Measurements from ENCODE around the gene KIF1B. TPM values are rescaled to one million over a fixed set of nuclear protein-coding genes. Genes with fewer than 3 reads are reported as not detected.
"Not testable (repeated sequence)": the region's sequence is repeated elsewhere in the genome, so short reads cannot be mapped to it uniquely, and the experiment has no call there.

Gene KIF1B
- polyA plus RNA-seq, 1 experiment: 26.9 TPM

- Histone ChIP-seq H3K27ac (ENCODE audit: low read depth, low read length) (no peak overlapping the region), H3K9me3 (ENCODE audit: control insufficient read depth, insufficient read depth, low read length) (no peaks in the 10 kb centered on the region), H3K4me3 (ENCODE audit: low read depth, low read length) (no peak overlapping the region), H3K27me3 (ENCODE audit: control insufficient read depth, insufficient read depth, low read length) (no peaks in the 10 kb centered on the region)
- no peak for DNase-seq (ENCODE audit: low read depth, low spot score)
- TF ChIP-seq CTCF (IDR thresholded peaks at IDR 0.05; ENCODE audit: low read depth, low read length): no peak
- POLR2A ChIA-PET: interaction anchor here (0.7 kb wide), 1 partner anchor 175 kb away, joined by 6 read pairs; no protein-coding TSS in a partner anchor
- CTCF ChIA-PET: interaction anchor here (0.5 to 1.3 kb wide), 4 partner anchors 7 to 50 kb away, joined by 3 to 4 read pairs (median 4); partner anchors contain the start of gene KIF1B
These were observed 7.5 kb downstream of the KIF1B start for GRCh38 chr1:10217748-10218441.

- POLR2A ChIA-PET: no interaction called here
- no peak for TF ChIP-seq CTCF (IDR thresholded peaks at IDR 0.05; ENCODE audit: low read depth, low read length)
These were observed 9.8 kb downstream of the KIF1B start for GRCh38 chr1:10220200-10220599.

GRCh38 chr1:10220657-10221056, 10.3 kb downstream of the KIF1B start:
- DNase-seq (ENCODE audit: low read depth, low spot score); H3K27me3 ChIP-seq (ENCODE audit: control insufficient read depth, insufficient read depth, low read length); H3K4me3 ChIP-seq (ENCODE audit: low read depth, low read length); H3K27ac ChIP-seq (ENCODE audit: low read depth, low read length); POLR2A ChIA-PET: not testable (repeated sequence)
- H3K9me3 ChIP-seq (ENCODE audit: control insufficient read depth, insufficient read depth, low read length): peaks cover 12% of the 10 kb centered on the region
- CTCF ChIA-PET: interaction anchor here (2.8 kb wide), 1 partner anchor 11 kb away, joined by 22 read pairs; the partner anchor contains the start of gene KIF1B

More at GRCh38 chr1:10220200-10220599, 9.8 kb downstream of the KIF1B start:
- no peaks in the 10 kb centered on the region for H3K27me3 ChIP-seq (ENCODE audit: control insufficient read depth, insufficient read depth, low read length)
- H3K4me3 ChIP-seq (ENCODE audit: low read depth, low read length): no peak overlapping the region
- no peak overlapping the region for H3K27ac ChIP-seq (ENCODE audit: low read depth, low read length)
- peaks cover 12% of the 10 kb centered on the region for H3K9me3 ChIP-seq (ENCODE audit: control insufficient read depth, insufficient read depth, low read length)
- CTCF ChIA-PET: interaction anchor here (2.8 kb wide), 1 partner anchor 10 kb away, joined by 22 read pairs; the partner anchor contains the start of gene KIF1B
- DNase-seq (ENCODE audit: low read depth, low spot score): no peak

GRCh38 chr1:10225573-10225972, 15.2 kb downstream of the KIF1B start:
- no peak for TF ChIP-seq CTCF (IDR thresholded peaks at IDR 0.05; ENCODE audit: low read depth, low read length)
- DNase-seq (ENCODE audit: low read depth, low spot score): no peak
- POLR2A ChIA-PET: interaction anchor here (1.7 kb wide), 1 partner anchor 16 kb away, joined by 5 read pairs; the partner anchor contains the start of gene KIF1B
- Histone ChIP-seq H3K4me3 (ENCODE audit: low read depth, low read length) (no peak overlapping the region), H3K27ac (ENCODE audit: low read depth, low read length) (no peak overlapping the region), H3K9me3 (ENCODE audit: control insufficient read depth, insufficient read depth, low read length) (peaks cover 12% of the 10 kb centered on the region), H3K27me3 (ENCODE audit: control insufficient read depth, insufficient read depth, low read length) (no peaks in the 10 kb centered on the region)
- CTCF ChIA-PET: interaction anchor here (0.8 to 3.2 kb wide), 2 partner anchors 10 to 16 kb away, joined by 3 to 18 read pairs; partner anchors contain the start of gene KIF1B

GRCh38 chr1:10228528-10228927, 18.2 kb downstream of the KIF1B start:
- Histone ChIP-seq H3K4me3 (ENCODE audit: low read depth, low read length) (no peak overlapping the region), H3K27me3 (ENCODE audit: control insufficient read depth, insufficient read depth, low read length) (no peaks in the 10 kb centered on the region), H3K9me3 (ENCODE audit: control insufficient read depth, insufficient read depth, low read length) (peaks cover 10% of the 10 kb centered on the region), H3K27ac (ENCODE audit: low read depth, low read length) (no peak overlapping the region)
- DNase-seq (ENCODE audit: low read depth, low spot score): no peak
- TF ChIP-seq CTCF (IDR thresholded peaks at IDR 0.05; ENCODE audit: low read depth, low read length): no peak
- CTCF ChIA-PET: interaction anchor here (3.2 kb wide), 1 partner anchor 18 kb away, joined by 18 read pairs; the partner anchor contains the start of gene KIF1B
- POLR2A ChIA-PET: no interaction called here

Data from AG04450 (cell line).